Peyer's patch (tissue), 4 donors: Measurements from ENCODE around the gene SEMA3B.

Experiments used
- POLR2A ChIP-seq, 2 donors: fragments of 450-650 bp; IDR thresholded peaks; one replicate each; pipeline ENCODE4 v1.5.1; 2017; ENCODE audit warnings: antibody characterized with exemption in 2 of 2, mild to moderate bottlenecking in 2 of 2, moderate library complexity in 2 of 2
- TF ChIP-seq, protein P1 (sequence below), 6 experiments: fragments of 450-650 bp in 4 of 6; fragments of 200-600 bp in 2 of 6; sonication (generic) in 1 of 6; IDR thresholded peaks; one replicate each; pipeline ENCODE4 v1.5.1; 2017 to 2019; ENCODE audit warnings: antibody characterized with exemption in 6 of 6, mild to moderate bottlenecking in 3 of 6, moderate library complexity in 1 of 6

DNA sequence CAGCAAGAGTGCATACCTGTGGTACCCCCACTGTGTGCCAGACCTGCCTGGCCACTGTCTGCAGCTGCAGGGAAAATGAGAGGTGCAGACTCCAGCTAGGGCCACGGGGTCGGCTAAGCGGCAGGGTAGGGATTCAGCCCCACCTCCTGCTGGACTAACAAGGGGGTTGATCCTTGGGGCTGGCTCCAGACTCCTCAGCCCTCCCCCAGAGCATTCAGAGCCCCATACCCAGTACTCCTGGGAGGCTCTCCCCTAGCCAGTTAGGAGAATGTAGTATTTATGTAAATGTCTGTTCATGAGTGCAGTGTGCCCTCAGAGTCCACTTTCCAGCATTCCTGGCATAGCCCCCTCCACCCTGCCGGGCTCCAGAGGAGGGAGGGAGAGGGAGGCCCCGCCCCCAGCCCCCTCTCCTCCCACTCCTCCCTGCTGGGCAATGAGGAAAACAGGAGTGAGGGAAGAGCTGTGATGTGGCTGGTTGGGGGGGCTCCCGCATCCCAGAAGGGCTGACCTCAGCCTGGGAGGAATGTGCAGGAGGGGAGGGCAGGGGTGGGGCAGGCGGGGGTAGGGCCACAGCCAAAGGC lies 4.5 kb upstream of the SEMA3B start:
- TF ChIP-seq, protein P1, sequence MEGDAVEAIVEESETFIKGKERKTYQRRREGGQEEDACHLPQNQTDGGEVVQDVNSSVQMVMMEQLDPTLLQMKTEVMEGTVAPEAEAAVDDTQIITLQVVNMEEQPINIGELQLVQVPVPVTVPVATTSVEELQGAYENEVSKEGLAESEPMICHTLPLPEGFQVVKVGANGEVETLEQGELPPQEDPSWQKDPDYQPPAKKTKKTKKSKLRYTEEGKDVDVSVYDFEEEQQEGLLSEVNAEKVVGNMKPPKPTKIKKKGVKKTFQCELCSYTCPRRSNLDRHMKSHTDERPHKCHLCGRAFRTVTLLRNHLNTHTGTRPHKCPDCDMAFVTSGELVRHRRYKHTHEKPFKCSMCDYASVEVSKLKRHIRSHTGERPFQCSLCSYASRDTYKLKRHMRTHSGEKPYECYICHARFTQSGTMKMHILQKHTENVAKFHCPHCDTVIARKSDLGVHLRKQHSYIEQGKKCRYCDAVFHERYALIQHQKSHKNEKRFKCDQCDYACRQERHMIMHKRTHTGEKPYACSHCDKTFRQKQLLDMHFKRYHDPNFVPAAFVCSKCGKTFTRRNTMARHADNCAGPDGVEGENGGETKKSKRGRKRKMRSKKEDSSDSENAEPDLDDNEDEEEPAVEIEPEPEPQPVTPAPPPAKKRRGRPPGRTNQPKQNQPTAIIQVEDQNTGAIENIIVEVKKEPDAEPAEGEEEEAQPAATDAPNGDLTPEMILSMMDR (IDR thresholded peaks at IDR 0.05), result no peak
- TF ChIP-seq POLR2A (IDR thresholded peaks at IDR 0.05), result no peak
